GM12892 (cell line): ENCODE measurements around the gene ZNF511.

Experiments
- DNase-seq: peaks from one replicate; pipeline ENCODE4 v3.0.0; 2011; ENCODE audit not compliant: insufficient read length
- FAIRE-seq: peaks from 2 replicates; lab custom pipeline; 2011; peaks lifted over from hg19 to GRCh38; lab: Jason Lieb, UNC
- POLR2A ChIP-seq: IDR thresholded peaks from 2 replicates; pipeline ENCODE4 v1.6.1; 2011; ENCODE audit warnings: low read depth, low read length, control low read depth
- POLR2AphosphoS5 ChIP-seq: IDR thresholded peaks from 2 replicates; pipeline ENCODE4 v1.6.1; 2011; ENCODE audit warnings: low read depth, low read length, control low read depth
- TAF1 ChIP-seq: IDR thresholded peaks from 2 replicates; pipeline ENCODE4 v1.6.1; 2011; ENCODE audit warnings: low read depth, mild to moderate bottlenecking, control low read depth, low read length, borderline replicate concordance

The ZNF511 gene

GRCh38 chr10:133298466-133298865 is 10.2 kb upstream of the ZNF511 start:
- FAIRE-seq (no peak), DNase-seq (no peak)
- TF ChIP-seq POLR2AphosphoS5: no peak
- no peak for TF ChIP-seq POLR2A
- no peak for TF ChIP-seq TAF1

- TF ChIP-seq POLR2AphosphoS5 (no peak), POLR2A (no peak), TAF1 (no peak)
- DNase-seq (no peak), FAIRE-seq (no peak)
Measured at GRCh38 chr10:133299224-133299623, 9.5 kb upstream of the ZNF511 start.

DNA sequence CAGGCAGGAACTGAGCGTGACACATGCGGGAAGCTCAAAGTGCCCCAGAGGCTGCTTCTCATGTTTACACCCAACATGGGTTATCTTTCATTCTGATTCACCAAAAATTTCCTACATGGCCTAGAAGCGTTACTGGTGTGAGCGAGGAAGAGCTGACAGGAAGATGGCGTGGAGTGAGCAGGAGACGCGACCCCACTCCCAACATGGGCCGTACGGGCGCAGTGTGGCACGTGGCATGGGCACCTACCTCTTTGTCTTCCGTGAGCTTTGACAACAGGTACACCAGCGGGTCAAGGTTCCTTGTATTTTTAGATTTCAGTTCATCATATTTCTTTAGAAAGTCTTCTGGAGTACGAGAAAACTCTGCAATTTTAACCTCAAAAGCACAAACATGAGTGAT is 9.0 kb upstream of the ZNF511 start:
- FAIRE-seq: no peak
- TF ChIP-seq TAF1 (no peak), POLR2A (no peak), POLR2AphosphoS5 (no peak)
- no peak for DNase-seq

GRCh38 chr10:133302230-133302629 is 6.5 kb upstream of the ZNF511 start:
- FAIRE-seq: no peak
- DNase-seq: no peak
- TF ChIP-seq TAF1 (no peak), POLR2AphosphoS5 (no peak), POLR2A (no peak)

GRCh38 chr10:133303206-133303605 is 5.5 kb upstream of the ZNF511 start:
- TF ChIP-seq TAF1 (no peak), POLR2A (no peak), POLR2AphosphoS5 (no peak)
- FAIRE-seq: no peak
- no peak for DNase-seq

DNA sequence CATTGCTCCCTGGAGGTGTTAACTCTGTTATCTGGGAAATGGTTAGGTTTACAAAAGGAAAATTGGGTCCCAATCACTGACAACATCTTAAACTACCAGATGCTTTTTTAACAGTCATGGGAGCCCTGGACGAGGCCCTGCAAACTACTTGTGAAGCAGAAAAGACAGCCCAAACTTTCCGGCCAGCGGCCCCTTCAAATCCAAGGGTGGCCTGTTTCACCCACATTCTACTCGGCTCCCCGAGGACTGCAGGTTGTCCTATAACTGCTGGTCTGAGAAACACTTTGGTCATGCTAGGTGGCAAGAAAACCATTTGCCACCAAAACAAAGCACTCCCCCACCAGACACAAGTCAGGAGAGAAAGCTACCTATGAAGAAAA is 2.6 kb upstream of the ZNF511 start:
- no peak for FAIRE-seq
- TF ChIP-seq POLR2A (no peak), POLR2AphosphoS5 (no peak), TAF1 (no peak)

GRCh38 chr10:133306941-133307379 is 1.8 kb upstream of the ZNF511 start:
- FAIRE-seq: no peak
- no peak for DNase-seq
- no peak for TF ChIP-seq POLR2A
- no peak for TF ChIP-seq TAF1
- TF ChIP-seq POLR2AphosphoS5: no peak

More for the DNA sequence above, 2.6 kb upstream of the ZNF511 start:
- no peak for DNase-seq

- TF ChIP-seq TAF1 (no peak), POLR2AphosphoS5 (no peak), POLR2A (no peak)
- DNase-seq: no peak
Measured at GRCh38 chr10:133307776-133308420, 816 bp upstream of the ZNF511 start.

GRCh38 chr10:133309100-133309719 is 496 bp downstream of the ZNF511 start:
- peak; percentile 93 for DNase-seq
- TF ChIP-seq TAF1 (no peak), POLR2A (no peak)

More at GRCh38 chr10:133307776-133308420, 816 bp upstream of the ZNF511 start:
- peak; percentile 95 for FAIRE-seq

GRCh38 chr10:133309720-133310398 is 1.1 kb downstream of the ZNF511 start:
- TF ChIP-seq TAF1: no peak
- no peak for TF ChIP-seq POLR2A
- no peak for TF ChIP-seq POLR2AphosphoS5
- FAIRE-seq: no peak
- DNase-seq: no peak

More at GRCh38 chr10:133309100-133309719, 496 bp downstream of the ZNF511 start:
- FAIRE-seq: no peak

DNA sequence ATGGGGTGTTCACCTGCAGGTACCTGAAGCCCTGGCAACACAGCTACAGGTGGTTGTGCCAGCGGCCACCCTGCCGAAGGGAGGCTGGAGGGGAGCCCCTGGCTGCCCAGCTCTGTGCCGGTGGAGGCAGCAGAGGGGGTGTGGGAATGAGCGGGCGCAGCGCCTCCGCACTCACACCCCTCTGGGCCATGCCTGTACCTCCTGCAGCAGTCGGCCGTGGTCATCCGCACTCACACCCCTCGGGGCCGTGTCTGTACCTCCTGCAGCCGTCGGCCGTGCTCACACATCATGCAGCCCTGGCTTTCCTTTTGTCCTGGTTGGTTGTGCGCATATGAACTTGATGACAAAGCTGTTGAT is 1.7 kb downstream of the ZNF511 start:
- FAIRE-seq: no peak
- no peak for DNase-seq
- TF ChIP-seq POLR2AphosphoS5 (no peak), POLR2A (no peak), TAF1 (no peak)

- no peak for DNase-seq
- TF ChIP-seq POLR2A: no peak
- TF ChIP-seq POLR2AphosphoS5: no peak
- no peak for TF ChIP-seq TAF1
- no peak for FAIRE-seq
Measured at GRCh38 chr10:133310789-133311188, 2.1 kb downstream of the ZNF511 start.
